Mesenteric fat pad (tissue), 1 donor: ENCODE data around the gene TCEAL7. TPM values are rescaled to one million over a fixed set of nuclear protein-coding genes. Genes with fewer than 3 reads are reported as not detected.

ENCODE experiments used
- DNase-seq: peaks from one replicate; pipeline ENCODE4 v3.0.0-alpha.2; 2020; ENCODE audit warnings: low spot score
- total RNA-seq: library from RNA; stranded (reverse); fragmentation: NEBNext Ultra II Directional; extraction: Animal tissue kit (Norgen Biotek cat#: 25700); gene quantifications from one replicate; pipeline ENCODE4 v1.2.1, GENCODE V29; 2021
- donor health status: DM: yes; HTN: yes; CAD: no.

The TCEAL7 gene
- total RNA-seq, 1 donor from 2014 or later, result 2.4 TPM

DNA sequence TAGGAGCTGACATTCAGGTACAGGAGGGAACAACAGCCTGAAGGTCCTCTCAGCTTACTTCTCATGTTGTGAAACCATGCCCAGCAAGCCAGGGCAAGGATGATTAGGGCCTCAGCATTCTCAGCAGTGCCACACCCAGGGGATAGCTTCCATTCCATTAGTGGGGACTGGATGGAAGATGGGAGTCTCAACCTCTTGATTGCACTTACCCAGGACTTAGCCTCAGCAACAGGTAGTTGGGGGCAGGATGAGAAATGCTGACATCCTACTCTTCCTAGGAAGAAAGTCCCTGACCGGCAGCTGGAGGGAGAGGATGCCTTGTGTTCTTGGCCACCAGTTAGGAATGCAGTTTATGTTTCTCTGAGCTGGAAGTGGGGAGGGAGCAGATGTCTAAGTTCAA lies 37.5 kb downstream of the TCEAL7 start:
- no peak for DNase-seq

DNA sequence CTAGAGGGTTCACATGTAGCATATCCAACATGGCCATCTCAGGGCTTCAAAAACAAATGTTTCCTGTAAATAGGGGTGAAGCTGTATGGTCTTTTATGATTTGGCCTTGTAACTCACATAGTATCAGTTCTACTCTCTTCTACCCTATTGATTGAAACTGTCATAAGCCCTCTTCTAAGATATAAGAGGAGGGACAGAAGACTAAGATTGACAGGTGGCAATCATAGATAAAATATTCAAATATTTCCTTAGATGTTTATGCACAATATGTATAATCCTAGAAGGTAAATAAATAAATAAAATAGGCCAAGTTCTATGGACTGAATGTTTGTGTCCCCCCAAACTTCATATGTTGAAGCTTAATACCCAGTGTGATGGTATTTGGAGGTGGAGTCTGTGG lies 39.4 kb downstream of the TCEAL7 start:
- DNase-seq, result no peak

DNA sequence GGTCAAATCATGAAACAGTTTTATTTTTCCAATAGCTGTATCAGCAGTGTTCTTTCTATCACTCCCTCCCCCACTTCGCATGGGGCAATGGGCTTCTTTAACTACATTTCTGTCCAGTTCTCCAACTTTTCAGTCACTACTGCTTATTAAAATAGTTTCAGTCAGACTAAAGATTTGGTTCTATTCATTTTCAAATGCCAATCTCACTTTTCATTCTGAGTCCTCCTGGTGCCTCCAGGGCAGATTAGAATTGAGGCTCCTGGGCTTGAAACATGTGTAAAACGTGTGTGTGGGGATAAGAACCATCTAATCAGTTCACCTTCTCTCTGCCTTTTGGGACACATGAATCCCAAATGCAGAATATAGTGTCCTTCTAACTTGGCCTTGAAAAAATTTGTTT lies 42.8 kb downstream of the TCEAL7 start:
- no peak for DNase-seq

DNA sequence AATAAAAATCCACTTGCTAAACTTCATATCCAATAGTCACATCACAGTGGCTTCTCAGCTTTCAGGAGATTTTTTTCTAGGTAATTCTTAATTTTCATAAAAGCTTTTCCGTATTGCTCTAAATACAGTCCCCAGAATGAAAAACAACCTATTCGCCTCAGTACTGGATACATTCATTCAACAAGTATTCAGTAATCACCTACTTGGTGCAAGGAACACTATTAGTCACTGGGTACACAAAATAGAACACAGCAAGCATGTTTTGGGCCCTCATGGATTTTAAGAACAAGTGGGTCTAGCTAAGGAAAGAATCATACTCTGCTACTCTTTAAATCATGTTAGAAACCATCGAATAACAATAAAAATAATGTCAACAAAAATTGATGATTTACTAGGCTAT lies 43.5 kb downstream of the TCEAL7 start:
- no peak for DNase-seq

DNA sequence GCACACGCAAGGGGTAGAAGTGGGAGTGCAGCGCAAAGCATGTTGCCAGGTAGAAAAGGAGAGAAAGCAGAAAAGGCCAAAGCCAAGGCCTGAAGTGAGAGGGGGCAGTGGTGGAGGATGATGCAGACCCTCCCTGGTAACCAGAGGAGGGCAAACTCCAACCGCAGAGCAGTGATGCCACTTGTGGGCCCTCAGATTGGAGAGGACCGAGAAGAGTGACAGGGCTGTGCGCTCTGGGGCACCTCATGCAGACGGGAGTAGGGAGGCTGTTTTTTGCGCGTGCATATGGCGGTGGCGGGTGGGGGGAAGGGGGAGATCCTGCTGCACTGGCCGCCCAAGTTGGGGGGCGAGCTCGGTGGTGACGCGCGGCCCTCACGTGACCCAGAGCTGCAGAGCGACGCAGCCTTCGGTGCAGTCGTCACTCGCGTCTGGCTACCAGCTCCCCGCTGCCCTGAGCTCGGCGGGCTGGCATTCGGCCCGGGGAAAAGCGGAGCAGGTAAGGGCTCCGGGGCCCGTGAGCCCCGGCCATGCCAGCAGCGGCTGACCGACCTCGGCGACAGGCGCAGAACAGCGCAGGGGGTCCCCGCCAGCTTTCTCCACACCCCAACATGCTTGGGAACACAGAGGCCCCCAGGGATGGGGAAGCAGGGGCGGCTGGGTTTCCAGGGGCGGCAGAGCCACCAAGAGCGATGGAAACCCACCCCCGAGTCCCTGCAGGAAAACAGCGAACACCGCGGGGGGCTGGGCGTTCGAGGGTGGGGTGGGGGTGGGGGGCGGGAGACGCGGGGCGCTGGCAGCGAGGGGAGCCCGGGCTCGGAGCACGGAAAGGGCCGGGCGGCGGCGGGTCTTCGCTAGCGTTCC lies 46.3 kb downstream of the TCEAL7 start, which contains the start of gene BEX3:
TSS of gene BEX3 (plus strand) at position 421 of the 861 bp plus-strand sequence. CDS start 984 bp downstream, outside the sequence.
- no peak for DNase-seq

DNA sequence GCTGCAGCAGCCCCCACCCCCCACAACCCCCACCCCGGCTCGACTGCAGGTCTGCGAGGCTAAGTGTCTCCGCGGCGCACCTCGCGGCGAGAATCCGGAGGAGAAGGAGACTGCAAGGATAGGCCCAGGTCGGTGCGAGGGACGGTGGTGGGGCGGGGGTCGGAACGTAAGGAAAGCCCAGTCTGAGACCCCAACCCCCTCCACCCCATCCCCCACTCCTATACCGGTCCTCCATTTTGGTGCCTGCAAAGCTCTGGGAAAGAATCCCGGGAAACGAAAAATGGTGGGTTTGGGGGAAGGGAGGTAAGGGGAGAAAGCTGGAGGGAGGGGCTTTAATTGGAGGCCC lies 46.9 kb downstream of the TCEAL7 start:
- no peak for DNase-seq

DNA sequence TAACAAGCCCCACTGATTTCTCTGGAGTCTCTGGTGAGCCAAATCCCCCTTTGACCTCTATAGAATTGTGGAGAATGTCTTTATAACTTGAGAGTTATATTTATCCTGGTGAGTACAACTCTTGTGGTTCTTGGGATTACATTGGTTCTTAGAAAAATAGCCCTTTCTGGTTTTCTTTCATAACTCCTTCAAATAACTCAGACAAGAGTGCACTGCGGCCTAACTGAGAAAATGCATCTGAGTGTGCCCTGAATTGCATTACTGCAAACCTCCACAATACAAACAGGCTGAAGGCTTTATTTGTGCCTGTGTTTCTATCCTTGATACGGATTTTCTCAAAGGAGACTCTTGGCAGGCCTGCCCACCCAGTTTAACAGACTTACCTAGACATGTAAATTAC lies 49.0 kb downstream of the TCEAL7 start:
- no peak for DNase-seq

Other genes starting within 250 kb of the TCEAL7 start
- gene NXF3, start 237.1 kb upstream of the TCEAL7 start, total RNA-seq, result 4.0 TPM
- 17.0 TPM for gene BEX4, start 115.1 kb upstream of the TCEAL7 start, total RNA-seq
- gene TCEAL8, start 75.1 kb upstream of the TCEAL7 start, total RNA-seq, result 33.3 TPM
- gene TCEAL5, start 53.5 kb upstream of the TCEAL7 start, total RNA-seq, result not detected
- not detected for gene BEX2, start 19.2 kb upstream of the TCEAL7 start, total RNA-seq
- 48.1 TPM for gene TCEAL9, start 26.3 kb downstream of the TCEAL7 start, total RNA-seq
- gene BEX3, start 46.3 kb downstream of the TCEAL7 start, total RNA-seq, result 63.9 TPM
- not detected for gene RAB40A, start 189.2 kb downstream of the TCEAL7 start, total RNA-seq